ENCODE measurements around the gene NCSTN. TPM values are rescaled to one million over a fixed set of nuclear protein-coding genes. Genes with fewer than 3 reads are reported as not detected.

Gene NCSTN
- total and polyA plus RNA-seq, 9 of the 15 experiments (the other 6 are each of a cell fraction or from before 2014, with no cell fraction given), result 21.3 to 91.1 (median 57.9) TPM

DNA sequence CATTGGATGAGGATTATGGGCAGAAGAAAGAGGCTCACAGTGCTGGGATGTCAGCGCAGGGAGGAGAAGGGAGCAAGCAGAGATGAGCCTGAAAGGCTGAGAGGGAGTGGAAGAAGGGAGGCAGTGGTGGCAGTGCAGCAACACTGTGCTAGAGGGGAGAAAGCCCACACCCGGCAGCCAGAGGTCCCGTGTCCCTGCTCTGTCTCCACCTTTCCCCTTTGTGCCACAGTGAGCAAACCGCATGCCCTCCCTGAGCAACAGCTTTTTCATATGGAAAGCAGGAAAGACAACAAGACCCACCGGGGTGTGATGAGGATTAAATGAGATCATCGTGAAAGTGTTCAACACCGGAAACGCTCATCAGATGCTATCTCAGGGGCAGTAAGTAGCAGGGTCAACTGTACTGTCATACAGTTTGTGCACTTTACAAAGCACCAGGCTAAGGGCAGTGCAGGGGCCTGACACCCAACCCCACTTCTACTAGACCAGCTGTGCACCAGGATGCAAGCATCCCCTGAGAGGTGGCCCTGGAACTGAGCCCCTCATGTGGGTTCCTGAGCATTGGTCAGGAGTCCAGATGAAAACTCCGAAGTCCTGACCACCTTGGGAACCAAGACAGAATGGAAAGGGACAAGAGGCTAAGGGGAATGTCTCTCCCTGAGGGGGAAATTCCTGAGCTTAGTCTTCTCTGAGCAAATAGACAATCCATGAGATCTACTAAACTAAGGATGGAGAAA is 32.8 kb downstream of the NCSTN start (continued):
- TF ChIP-seq, protein P1, sequence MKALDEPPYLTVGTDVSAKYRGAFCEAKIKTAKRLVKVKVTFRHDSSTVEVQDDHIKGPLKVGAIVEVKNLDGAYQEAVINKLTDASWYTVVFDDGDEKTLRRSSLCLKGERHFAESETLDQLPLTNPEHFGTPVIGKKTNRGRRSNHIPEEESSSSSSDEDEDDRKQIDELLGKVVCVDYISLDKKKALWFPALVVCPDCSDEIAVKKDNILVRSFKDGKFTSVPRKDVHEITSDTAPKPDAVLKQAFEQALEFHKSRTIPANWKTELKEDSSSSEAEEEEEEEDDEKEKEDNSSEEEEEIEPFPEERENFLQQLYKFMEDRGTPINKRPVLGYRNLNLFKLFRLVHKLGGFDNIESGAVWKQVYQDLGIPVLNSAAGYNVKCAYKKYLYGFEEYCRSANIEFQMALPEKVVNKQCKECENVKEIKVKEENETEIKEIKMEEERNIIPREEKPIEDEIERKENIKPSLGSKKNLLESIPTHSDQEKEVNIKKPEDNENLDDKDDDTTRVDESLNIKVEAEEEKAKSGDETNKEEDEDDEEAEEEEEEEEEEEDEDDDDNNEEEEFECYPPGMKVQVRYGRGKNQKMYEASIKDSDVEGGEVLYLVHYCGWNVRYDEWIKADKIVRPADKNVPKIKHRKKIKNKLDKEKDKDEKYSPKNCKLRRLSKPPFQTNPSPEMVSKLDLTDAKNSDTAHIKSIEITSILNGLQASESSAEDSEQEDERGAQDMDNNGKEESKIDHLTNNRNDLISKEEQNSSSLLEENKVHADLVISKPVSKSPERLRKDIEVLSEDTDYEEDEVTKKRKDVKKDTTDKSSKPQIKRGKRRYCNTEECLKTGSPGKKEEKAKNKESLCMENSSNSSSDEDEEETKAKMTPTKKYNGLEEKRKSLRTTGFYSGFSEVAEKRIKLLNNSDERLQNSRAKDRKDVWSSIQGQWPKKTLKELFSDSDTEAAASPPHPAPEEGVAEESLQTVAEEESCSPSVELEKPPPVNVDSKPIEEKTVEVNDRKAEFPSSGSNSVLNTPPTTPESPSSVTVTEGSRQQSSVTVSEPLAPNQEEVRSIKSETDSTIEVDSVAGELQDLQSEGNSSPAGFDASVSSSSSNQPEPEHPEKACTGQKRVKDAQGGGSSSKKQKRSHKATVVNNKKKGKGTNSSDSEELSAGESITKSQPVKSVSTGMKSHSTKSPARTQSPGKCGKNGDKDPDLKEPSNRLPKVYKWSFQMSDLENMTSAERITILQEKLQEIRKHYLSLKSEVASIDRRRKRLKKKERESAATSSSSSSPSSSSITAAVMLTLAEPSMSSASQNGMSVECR (CRISPR knock-in tag; IDR thresholded peaks at IDR 0.05), result peak; percentile 49; the same call in 1 of the 2 replicates
- no peak for TF ChIP-seq MIER1 (IDR thresholded peaks at IDR 0.05; ENCODE audit: low read depth)
- TF ChIP-seq SP1 (CRISPR knock-in tag; IDR thresholded peaks at IDR 0.05), result peak; percentile 9; the same call in 1 of the 2 replicates
- TF ChIP-seq GABPA (tag; conservative IDR thresholded peaks at IDR 0.05; ENCODE audit: low read depth), result peak; percentile 75
- TF ChIP-seq ATF7 (IDR thresholded peaks at IDR 0.05), result peak; percentile 78; the same call in 1 of the 2 replicates
- TF ChIP-seq, protein P2, sequence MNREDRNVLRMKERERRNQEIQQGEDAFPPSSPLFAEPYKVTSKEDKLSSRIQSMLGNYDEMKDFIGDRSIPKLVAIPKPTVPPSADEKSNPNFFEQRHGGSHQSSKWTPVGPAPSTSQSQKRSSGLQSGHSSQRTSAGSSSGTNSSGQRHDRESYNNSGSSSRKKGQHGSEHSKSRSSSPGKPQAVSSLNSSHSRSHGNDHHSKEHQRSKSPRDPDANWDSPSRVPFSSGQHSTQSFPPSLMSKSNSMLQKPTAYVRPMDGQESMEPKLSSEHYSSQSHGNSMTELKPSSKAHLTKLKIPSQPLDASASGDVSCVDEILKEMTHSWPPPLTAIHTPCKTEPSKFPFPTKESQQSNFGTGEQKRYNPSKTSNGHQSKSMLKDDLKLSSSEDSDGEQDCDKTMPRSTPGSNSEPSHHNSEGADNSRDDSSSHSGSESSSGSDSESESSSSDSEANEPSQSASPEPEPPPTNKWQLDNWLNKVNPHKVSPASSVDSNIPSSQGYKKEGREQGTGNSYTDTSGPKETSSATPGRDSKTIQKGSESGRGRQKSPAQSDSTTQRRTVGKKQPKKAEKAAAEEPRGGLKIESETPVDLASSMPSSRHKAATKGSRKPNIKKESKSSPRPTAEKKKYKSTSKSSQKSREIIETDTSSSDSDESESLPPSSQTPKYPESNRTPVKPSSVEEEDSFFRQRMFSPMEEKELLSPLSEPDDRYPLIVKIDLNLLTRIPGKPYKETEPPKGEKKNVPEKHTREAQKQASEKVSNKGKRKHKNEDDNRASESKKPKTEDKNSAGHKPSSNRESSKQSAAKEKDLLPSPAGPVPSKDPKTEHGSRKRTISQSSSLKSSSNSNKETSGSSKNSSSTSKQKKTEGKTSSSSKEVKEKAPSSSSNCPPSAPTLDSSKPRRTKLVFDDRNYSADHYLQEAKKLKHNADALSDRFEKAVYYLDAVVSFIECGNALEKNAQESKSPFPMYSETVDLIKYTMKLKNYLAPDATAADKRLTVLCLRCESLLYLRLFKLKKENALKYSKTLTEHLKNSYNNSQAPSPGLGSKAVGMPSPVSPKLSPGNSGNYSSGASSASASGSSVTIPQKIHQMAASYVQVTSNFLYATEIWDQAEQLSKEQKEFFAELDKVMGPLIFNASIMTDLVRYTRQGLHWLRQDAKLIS (CRISPR knock-in tag; IDR thresholded peaks at IDR 0.05), result 0 out of 2 replicates have a peak, but pooled peaks have one; percentile 30
- no peak for TF ChIP-seq SMAD3 (CRISPR knock-in tag; conservative IDR thresholded peaks at IDR 0.05)
- peak; percentile 69; the same call in 1 of the 2 replicates for TF ChIP-seq SMARCA5 (IDR thresholded peaks at IDR 0.05)
- TF ChIP-seq, protein P3, sequence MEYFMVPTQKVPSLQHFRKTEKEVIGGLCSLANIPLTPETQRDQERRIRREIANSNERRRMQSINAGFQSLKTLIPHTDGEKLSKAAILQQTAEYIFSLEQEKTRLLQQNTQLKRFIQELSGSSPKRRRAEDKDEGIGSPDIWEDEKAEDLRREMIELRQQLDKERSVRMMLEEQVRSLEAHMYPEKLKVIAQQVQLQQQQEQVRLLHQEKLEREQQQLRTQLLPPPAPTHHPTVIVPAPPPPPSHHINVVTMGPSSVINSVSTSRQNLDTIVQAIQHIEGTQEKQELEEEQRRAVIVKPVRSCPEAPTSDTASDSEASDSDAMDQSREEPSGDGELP (CRISPR knock-in tag; IDR thresholded peaks at IDR 0.05; ENCODE audit: borderline replicate concordance), result peak; percentile 50; the same call in 1 of the 2 replicates
- TF ChIP-seq, protein P4, sequence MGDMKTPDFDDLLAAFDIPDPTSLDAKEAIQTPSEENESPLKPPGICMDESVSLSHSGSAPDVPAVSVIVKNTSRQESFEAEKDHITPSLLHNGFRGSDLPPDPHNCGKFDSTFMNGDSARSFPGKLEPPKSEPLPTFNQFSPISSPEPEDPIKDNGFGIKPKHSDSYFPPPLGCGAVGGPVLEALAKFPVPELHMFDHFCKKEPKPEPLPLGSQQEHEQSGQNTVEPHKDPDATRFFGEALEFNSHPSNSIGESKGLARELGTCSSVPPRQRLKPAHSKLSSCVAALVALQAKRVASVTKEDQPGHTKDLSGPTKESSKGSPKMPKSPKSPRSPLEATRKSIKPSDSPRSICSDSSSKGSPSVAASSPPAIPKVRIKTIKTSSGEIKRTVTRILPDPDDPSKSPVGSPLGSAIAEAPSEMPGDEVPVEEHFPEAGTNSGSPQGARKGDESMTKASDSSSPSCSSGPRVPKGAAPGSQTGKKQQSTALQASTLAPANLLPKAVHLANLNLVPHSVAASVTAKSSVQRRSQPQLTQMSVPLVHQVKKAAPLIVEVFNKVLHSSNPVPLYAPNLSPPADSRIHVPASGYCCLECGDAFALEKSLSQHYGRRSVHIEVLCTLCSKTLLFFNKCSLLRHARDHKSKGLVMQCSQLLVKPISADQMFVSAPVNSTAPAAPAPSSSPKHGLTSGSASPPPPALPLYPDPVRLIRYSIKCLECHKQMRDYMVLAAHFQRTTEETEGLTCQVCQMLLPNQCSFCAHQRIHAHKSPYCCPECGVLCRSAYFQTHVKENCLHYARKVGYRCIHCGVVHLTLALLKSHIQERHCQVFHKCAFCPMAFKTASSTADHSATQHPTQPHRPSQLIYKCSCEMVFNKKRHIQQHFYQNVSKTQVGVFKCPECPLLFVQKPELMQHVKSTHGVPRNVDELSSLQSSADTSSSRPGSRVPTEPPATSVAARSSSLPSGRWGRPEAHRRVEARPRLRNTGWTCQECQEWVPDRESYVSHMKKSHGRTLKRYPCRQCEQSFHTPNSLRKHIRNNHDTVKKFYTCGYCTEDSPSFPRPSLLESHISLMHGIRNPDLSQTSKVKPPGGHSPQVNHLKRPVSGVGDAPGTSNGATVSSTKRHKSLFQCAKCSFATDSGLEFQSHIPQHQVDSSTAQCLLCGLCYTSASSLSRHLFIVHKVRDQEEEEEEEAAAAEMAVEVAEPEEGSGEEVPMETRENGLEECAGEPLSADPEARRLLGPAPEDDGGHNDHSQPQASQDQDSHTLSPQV (IDR thresholded peaks at IDR 0.05), result no peak
- TF ChIP-seq SOX6 (IDR thresholded peaks at IDR 0.05), result no peak
- TF ChIP-seq ZNF766 (CRISPR knock-in tag; conservative IDR thresholded peaks at IDR 0.05), result 0 out of 2 replicates have a peak, but pooled peaks have one; percentile 12
- peak; percentile 31; the same call in 1 of the 2 replicates for TF ChIP-seq L3MBTL2 (IDR thresholded peaks at IDR 0.05)
